Breast epithelium (tissue), 3 donors: ENCODE data around the gene MYBPC3.

Experiments used
- POLR2A ChIP-seq: fragments of 450-650 bp; IDR thresholded peaks from one replicate; pipeline ENCODE4 v1.6.1; 2016; ENCODE audit warnings: antibody characterized with exemption, mild to moderate bottlenecking, moderate library complexity
- POLR2AphosphoS5 ChIP-seq, 3 donors: sonication (generic); formaldehyde crosslinking; IDR thresholded peaks; one replicate each; pipeline ENCODE4 v1.6.1; 2017; ENCODE audit warnings: antibody characterized with exemption in 3 of 3
- TF ChIP-seq, protein P1 (sequence below), 3 donors: fragments of 450-650 bp; IDR thresholded peaks; one replicate each; pipeline ENCODE4 v1.5.1; 2016 to 2017; ENCODE audit warnings: antibody characterized with exemption in 3 of 3, mild to moderate bottlenecking in 3 of 3, moderate library complexity in 3 of 3

DNA sequence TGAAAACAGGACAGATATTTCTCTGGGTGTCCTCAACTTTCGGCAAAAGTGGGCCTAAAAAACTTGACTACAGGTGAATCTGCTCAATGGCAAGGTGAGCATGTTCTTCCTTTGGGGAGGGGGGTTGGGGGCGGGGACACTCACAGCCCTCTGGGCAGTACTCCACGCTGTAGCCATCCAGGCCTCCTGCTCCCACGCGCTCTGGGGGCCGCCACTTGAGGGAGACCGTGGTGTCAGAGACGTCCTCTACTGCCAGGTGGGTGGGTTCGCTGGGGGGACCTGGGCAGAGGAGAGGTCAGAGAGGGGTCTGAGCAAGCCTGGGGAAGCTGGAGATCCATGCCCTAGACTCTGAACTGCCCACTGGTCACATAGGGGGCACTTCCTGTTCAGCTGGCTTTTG lies 16.8 kb downstream of the MYBPC3 start:
- TF ChIP-seq, protein P1, sequence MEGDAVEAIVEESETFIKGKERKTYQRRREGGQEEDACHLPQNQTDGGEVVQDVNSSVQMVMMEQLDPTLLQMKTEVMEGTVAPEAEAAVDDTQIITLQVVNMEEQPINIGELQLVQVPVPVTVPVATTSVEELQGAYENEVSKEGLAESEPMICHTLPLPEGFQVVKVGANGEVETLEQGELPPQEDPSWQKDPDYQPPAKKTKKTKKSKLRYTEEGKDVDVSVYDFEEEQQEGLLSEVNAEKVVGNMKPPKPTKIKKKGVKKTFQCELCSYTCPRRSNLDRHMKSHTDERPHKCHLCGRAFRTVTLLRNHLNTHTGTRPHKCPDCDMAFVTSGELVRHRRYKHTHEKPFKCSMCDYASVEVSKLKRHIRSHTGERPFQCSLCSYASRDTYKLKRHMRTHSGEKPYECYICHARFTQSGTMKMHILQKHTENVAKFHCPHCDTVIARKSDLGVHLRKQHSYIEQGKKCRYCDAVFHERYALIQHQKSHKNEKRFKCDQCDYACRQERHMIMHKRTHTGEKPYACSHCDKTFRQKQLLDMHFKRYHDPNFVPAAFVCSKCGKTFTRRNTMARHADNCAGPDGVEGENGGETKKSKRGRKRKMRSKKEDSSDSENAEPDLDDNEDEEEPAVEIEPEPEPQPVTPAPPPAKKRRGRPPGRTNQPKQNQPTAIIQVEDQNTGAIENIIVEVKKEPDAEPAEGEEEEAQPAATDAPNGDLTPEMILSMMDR (IDR thresholded peaks at IDR 0.05) = no peak
- no peak for TF ChIP-seq POLR2AphosphoS5 (IDR thresholded peaks at IDR 0.05)
- TF ChIP-seq POLR2A = no peak
